ENCODE results near the gene CSF1. TPM values are rescaled to one million over a fixed set of nuclear protein-coding genes. Genes with fewer than 3 reads are reported as not detected.

CSF1 gene
- total and polyA plus RNA-seq, 9 donors: 6.3 to 14.1 (median 9.5) TPM

DNA sequence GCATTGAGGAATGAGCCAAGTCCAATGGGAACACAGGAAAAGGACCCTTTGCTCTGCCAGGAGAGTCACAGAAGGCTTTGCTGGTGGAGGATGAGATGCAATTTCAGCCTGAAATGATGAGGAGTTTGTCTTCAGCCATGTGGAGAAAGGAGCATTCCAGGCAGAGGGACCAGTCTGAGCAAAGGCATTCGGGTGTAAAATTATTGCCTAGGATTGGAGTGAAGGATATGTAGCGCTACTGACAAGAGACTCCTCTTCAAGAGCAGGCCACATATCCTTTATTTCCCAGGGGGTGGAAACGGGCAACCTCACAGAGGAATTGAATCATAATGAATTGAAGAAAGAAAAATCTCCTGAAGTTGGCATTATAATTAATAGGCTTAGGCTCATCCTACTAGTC, 1.1 kb upstream of the CSF1 start:
- Histone ChIP-seq H3K36me3 (ENCODE audit: control insufficient read depth, insufficient read depth, low read length) (peaks cover 10% of the 10 kb centered on the region), H3K4me1 (ENCODE audit: control insufficient read depth, insufficient read depth, low read length) (peaks cover 41% of the 10 kb centered on the region), H3K4me3 (ENCODE audit: low read length) (no peak overlapping the region), H3K9me3 (replicated peaks; ENCODE audit: control insufficient read depth, low read depth, low read length) (no peaks in the 10 kb centered on the region), H3K27me3 (ENCODE audit: control insufficient read depth, insufficient read depth, low read length) (peaks cover 41% of the 10 kb centered on the region), H3K27ac (ENCODE audit: low read length) (no peak overlapping the region)
- DNase-seq: no peak
- no CpG with 5 or more reads among the region's 3 CpGs for WGBS (ENCODE audit: insufficient coverage)

DNA sequence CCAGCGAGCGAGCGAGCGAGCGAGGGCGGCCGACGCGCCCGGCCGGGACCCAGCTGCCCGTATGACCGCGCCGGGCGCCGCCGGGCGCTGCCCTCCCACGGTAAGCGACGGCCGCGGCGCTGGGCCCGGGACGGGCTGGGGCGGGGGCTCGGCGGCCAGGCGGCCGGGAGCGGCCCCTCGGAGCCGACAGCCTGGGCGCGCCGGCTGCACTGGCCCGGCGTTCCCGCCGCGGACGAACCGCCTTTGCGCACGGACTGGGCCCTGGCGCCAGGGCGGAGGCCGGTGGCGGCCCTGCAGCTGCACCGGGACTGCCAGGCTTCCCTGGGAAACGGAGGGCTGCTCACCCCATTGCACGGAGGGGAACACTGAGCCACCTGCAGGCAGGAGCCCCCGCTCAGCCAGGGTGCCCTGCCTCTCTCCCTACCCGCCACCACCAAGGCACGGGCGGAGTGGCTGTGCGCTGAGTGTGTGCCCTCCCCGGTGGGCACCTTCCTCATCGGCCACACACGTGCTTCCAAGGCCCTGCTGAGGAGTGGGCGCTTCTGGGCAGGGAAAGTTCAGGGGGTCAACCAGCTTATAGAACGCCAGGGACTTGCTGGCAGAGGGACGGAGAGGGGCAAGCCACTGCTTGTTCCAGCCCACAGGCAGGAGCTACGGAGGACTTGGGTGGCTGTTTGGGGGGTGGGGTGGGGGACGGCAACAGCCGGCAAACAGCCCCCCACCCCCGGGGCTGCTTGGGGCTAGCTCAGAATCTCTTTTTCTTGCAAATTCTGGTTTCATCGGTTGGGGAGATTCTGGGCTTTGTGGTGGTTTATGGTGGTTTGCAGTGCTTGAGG, 532 bp downstream of the CSF1 start:
- H3K4me1 ChIP-seq (ENCODE audit: control insufficient read depth, insufficient read depth, low read length): peaks cover 47% of the 10 kb centered on the region
- under 1% methylated on average over 63 of the region's 70 CpGs for WGBS (ENCODE audit: insufficient coverage)
- peak overlapping the region; percentile 69 for H3K27ac ChIP-seq (ENCODE audit: low read length)
- H3K27me3 ChIP-seq (ENCODE audit: control insufficient read depth, insufficient read depth, low read length): peaks cover 35% of the 10 kb centered on the region
- H3K9me3 ChIP-seq (replicated peaks; ENCODE audit: control insufficient read depth, low read depth, low read length): no peaks in the 10 kb centered on the region
- DNase-seq: peak; percentile 40
- peaks cover 21% of the 10 kb centered on the region for H3K36me3 ChIP-seq (ENCODE audit: control insufficient read depth, insufficient read depth, low read length)
- peak overlapping the region; percentile 84 for H3K4me3 ChIP-seq (ENCODE audit: low read length)

DNA sequence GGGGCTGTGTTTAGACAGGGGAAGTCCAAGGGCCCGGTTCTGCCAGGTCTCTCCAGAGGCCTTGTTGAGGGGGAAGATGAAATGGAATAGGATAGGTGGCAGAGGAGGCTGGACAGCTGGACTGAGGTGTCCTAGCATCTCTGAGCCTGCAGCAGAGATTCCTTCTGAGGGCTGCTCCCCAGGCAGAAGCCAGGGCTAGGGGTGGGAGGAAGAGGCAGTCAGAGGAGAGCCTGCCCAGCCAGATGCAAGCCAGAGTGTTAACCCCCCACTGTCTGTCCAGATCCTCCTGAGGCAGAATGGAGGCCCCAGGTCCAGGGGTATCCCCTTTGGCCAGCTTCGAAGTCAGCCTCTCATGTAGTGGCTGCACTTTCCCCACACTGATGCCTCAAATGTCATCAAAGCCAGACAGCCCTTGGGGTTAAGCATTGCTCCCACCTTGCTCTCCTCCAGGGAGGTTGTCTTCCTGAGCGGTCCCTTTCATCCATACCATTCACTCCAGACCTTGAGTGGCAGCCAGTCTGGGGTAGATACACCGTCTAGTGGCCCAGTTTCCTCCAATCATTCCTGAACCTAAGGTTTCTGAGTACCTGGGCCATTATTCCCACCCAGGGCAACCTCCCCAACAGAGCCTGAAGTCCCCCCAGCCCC, 1.7 kb downstream of the CSF1 start:
- Histone ChIP-seq H3K27me3 (ENCODE audit: control insufficient read depth, insufficient read depth, low read length) (peaks cover 27% of the 10 kb centered on the region), H3K36me3 (ENCODE audit: control insufficient read depth, insufficient read depth, low read length) (peaks cover 33% of the 10 kb centered on the region), H3K9me3 (replicated peaks; ENCODE audit: control insufficient read depth, low read depth, low read length) (no peaks in the 10 kb centered on the region), H3K27ac (ENCODE audit: low read length) (no peak overlapping the region), H3K4me1 (ENCODE audit: control insufficient read depth, insufficient read depth, low read length) (peaks cover 45% of the 10 kb centered on the region), H3K4me3 (ENCODE audit: low read length) (peak overlapping the region; percentile 84)
- 39% methylated on average over 4 of the region's 4 CpGs for WGBS (ENCODE audit: insufficient coverage)
- DNase-seq: no peak

DNA sequence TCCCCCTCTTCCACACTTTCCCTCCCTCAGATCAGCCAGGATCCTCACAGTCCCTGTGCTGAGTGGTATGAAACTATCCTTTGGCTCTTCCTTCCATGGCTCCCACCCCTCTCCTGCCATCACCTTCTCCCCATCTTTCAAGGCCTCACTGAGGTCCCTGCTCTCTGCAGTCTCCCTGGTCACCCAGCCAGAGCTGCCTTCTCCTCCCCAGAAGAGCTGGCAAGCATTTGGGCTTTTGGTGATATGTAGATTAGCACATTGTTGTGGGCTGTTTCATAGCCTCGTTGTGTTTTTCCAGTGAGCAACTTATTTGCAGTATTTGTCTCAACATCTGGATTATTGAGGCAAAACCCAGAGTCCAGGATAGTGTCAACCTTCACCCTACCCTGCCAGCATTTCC, 2.2 kb downstream of the CSF1 start:
- Histone ChIP-seq H3K4me1 (ENCODE audit: control insufficient read depth, insufficient read depth, low read length) (peaks cover 45% of the 10 kb centered on the region), H3K27ac (ENCODE audit: low read length) (no peak overlapping the region), H3K9me3 (replicated peaks; ENCODE audit: control insufficient read depth, low read depth, low read length) (no peaks in the 10 kb centered on the region), H3K4me3 (ENCODE audit: low read length) (peak overlapping the region; percentile 84), H3K36me3 (ENCODE audit: control insufficient read depth, insufficient read depth, low read length) (peaks cover 36% of the 10 kb centered on the region), H3K27me3 (ENCODE audit: control insufficient read depth, insufficient read depth, low read length) (peaks cover 22% of the 10 kb centered on the region)
- DNase-seq: no peak
- WGBS (ENCODE audit: insufficient coverage): no CpG with 5 or more reads among the region's 1 CpG

DNA sequence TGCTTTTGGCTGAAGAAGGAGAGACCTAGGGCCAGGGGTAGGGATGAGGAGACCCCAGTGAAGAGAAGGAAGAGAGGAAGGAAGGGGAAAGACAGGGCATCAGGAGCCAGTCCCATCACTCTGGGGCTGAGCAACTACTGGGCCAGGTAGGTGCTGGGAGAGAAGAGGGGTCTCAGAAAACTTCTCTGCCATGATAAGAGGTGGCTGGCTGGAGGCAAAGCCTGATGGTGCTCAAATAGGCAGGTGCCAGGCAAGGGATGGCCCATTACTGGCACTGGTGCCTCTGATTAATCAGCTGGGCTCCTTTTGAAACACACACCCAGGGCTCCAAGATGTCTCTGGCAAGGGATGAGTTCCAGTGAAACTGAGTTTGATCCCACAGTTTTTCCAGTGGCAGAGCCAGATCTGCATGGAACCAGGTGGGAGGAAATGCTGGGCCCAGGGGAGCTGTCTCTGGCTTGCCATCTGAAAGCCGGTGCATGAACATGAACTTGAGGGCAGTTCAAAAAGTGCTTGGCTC, 2.8 kb downstream of the CSF1 start:
- no peak for DNase-seq
- peaks cover 41% of the 10 kb centered on the region for H3K36me3 ChIP-seq (ENCODE audit: control insufficient read depth, insufficient read depth, low read length)
- no peak overlapping the region for H3K27ac ChIP-seq (ENCODE audit: low read length)
- peaks cover 17% of the 10 kb centered on the region for H3K27me3 ChIP-seq (ENCODE audit: control insufficient read depth, insufficient read depth, low read length)
- peaks cover 45% of the 10 kb centered on the region for H3K4me1 ChIP-seq (ENCODE audit: control insufficient read depth, insufficient read depth, low read length)
- H3K4me3 ChIP-seq (ENCODE audit: low read length): no peak overlapping the region
- no peaks in the 10 kb centered on the region for H3K9me3 ChIP-seq (replicated peaks; ENCODE audit: control insufficient read depth, low read depth, low read length)
- WGBS (ENCODE audit: insufficient coverage): 14% methylated on average over 1 of the region's 1 CpG

DNA sequence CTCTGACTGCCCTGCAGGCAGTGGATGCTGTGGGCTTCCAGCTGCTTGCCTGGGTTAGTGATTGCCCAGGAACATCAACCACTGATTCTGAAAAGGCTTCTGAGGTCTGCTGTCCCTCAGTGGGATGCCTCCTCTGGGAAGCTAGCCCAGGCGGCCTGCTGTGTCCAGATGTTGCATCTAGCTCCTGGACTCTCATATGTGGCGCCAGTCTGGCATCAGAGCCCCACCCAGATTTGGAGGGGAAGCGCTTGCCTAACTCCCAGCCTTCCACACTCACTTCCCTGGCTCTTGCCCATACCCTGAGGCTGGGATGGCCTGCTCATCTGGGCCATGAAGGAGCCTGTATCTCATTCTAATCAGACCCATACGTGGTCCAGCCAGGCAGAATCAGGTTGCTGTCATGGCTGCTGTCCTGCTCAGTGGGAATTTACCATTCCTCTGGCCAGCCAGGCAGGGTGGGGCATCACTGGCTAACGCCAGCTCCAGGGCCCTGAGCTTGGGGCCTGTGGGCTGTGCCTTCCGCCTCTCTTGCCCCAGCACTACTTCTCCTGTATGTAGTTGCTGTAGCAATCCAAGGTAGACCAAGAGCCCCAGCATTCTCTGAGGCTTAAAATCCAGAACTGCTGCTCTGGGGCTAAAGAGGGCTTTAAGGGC, 4.1 kb downstream of the CSF1 start:
- Histone ChIP-seq H3K36me3 (ENCODE audit: control insufficient read depth, insufficient read depth, low read length) (peaks cover 54% of the 10 kb centered on the region), H3K27me3 (ENCODE audit: control insufficient read depth, insufficient read depth, low read length) (peaks cover 17% of the 10 kb centered on the region), H3K4me1 (ENCODE audit: control insufficient read depth, insufficient read depth, low read length) (peaks cover 45% of the 10 kb centered on the region), H3K9me3 (replicated peaks; ENCODE audit: control insufficient read depth, low read depth, low read length) (no peaks in the 10 kb centered on the region), H3K27ac (ENCODE audit: low read length) (no peak overlapping the region), H3K4me3 (ENCODE audit: low read length) (no peak overlapping the region)
- WGBS (ENCODE audit: insufficient coverage): 76% methylated on average over 4 of the region's 6 CpGs
- no peak for DNase-seq

DNA sequence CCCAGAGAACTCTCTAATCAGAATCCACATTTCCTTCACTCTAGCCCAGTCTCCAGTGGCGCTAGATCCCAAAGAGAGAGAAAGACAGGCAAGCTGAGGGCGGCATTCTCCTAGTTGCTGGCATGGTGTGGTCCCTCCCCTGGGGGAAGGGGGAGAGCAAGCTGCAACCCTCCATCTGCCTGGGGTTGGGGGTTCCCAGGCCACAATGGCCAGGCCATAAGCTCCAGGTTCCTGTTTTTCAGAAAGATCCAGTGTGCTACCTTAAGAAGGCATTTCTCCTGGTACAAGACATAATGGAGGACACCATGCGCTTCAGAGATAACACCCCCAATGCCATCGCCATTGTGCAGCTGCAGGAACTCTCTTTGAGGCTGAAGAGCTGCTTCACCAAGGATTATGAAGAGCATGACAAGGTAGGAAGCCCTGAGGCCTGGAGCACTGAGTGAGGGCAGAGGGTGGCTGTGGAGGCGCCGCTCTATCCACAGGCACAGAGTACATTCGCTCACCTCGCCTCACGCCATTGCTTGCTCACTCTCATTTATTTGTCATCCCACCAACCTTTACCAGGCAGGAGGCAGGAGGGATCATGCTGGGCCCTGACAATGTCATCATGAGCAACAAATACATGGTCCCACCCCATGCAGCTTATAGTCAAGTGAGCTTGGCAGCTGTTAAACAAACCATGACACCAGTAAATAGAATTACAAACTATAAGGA, 6.6 kb downstream of the CSF1 start:
- WGBS (ENCODE audit: insufficient coverage): 92% methylated on average over 4 of the region's 9 CpGs
- Histone ChIP-seq H3K9me3 (replicated peaks; ENCODE audit: control insufficient read depth, low read depth, low read length) (no peaks in the 10 kb centered on the region), H3K27ac (ENCODE audit: low read length) (no peak overlapping the region), H3K4me3 (ENCODE audit: low read length) (no peak overlapping the region), H3K27me3 (ENCODE audit: control insufficient read depth, insufficient read depth, low read length) (peaks cover 2% of the 10 kb centered on the region), H3K4me1 (ENCODE audit: control insufficient read depth, insufficient read depth, low read length) (peaks cover 27% of the 10 kb centered on the region), H3K36me3 (ENCODE audit: control insufficient read depth, insufficient read depth, low read length) (peaks cover 70% of the 10 kb centered on the region)
- no peak for DNase-seq

DNA sequence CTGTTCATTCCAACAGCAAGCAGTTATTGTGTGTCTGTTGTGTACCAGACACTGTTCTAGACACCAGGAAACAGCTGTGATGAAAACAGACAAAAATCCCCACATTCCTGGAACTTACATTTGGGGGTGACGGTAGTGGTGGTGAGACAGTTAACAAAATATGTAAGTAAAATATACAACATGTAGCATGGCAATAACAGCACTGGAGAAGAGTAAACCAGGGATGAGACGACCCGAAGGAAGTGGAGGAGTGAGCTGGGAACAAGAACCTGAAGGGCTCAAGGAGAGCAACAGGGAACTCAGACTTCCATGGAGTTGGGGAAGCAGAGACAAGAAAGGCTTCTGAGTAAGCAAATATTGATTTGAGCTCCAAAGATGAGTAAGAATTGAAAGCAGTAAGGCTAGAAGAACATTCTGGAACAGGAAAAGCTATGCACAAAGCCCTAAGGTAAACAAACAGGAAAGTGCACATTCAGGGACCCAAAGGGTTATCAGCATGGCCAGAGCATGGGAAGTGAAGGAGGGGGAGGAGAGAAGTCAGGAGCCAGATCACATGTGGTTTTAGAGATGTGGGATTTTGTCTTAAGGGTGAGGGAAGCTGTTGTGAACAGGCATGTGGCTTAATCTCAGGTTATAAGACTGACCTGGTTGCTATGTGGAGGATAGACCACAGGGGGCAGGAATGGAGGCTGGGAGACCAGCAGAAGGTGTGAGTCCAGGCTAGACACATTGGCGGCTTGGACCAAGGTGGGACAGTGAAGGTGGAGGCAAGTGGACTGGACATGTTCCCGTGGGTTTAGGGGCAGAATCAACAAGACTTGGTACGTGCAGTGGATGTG, 7.3 kb downstream of the CSF1 start:
- Histone ChIP-seq H3K4me3 (ENCODE audit: low read length) (no peak overlapping the region), H3K9me3 (replicated peaks; ENCODE audit: control insufficient read depth, low read depth, low read length) (no peaks in the 10 kb centered on the region), H3K36me3 (ENCODE audit: control insufficient read depth, insufficient read depth, low read length) (peaks cover 77% of the 10 kb centered on the region), H3K27me3 (ENCODE audit: control insufficient read depth, insufficient read depth, low read length) (no peaks in the 10 kb centered on the region), H3K4me1 (ENCODE audit: control insufficient read depth, insufficient read depth, low read length) (peaks cover 20% of the 10 kb centered on the region), H3K27ac (ENCODE audit: low read length) (no peak overlapping the region)
- DNase-seq: no peak
- WGBS (ENCODE audit: insufficient coverage): 75% methylated on average over 5 of the region's 6 CpGs

DNA sequence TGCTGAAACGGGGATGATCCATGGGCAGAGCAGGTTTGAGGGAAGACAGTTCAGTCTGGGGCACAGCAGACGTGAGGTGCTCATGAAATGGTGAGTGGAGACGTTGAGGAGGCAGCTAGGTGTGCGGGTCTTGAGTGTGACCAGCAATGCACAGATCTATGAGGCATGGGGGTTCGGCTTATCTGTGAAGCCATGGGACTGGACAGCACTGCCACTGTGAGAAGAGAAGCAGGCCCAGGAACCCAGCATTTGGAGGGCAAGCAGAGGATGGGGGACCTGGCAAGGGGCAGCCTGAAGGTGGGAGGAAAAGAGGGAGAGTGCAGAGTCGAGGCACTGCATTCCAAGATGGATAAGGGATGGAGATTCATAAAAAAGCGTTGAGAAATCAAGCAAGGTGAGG, 8.0 kb downstream of the CSF1 start:
- Histone ChIP-seq H3K27me3 (ENCODE audit: control insufficient read depth, insufficient read depth, low read length) (no peaks in the 10 kb centered on the region), H3K4me3 (ENCODE audit: low read length) (no peak overlapping the region), H3K27ac (ENCODE audit: low read length) (no peak overlapping the region), H3K36me3 (ENCODE audit: control insufficient read depth, insufficient read depth, low read length) (peaks cover 82% of the 10 kb centered on the region), H3K9me3 (replicated peaks; ENCODE audit: control insufficient read depth, low read depth, low read length) (no peaks in the 10 kb centered on the region), H3K4me1 (ENCODE audit: control insufficient read depth, insufficient read depth, low read length) (peaks cover 14% of the 10 kb centered on the region)
- no peak for DNase-seq
- 88% methylated on average over 7 of the region's 7 CpGs for WGBS (ENCODE audit: insufficient coverage)
